A549 (cell line): ENCODE results near the gene OPRL1. TPM values are rescaled to one million over a fixed set of nuclear protein-coding genes. Genes with fewer than 3 reads are reported as not detected.
A peak's percentile ranks its signal among the peaks of the same experiment; 100 is the strongest.

Experiments
- ATAC-seq, 2 experiments: fragments of 200-7000 bp in 1 of 2; fragments of >200 bp in 1 of 2; cut with Nextera tagmentation in 1 of 2; cut with Tn5 transposase in 1 of 2; 3 replicates each; pipeline versions ENCODE4 v1.8.0 to v1.9.1; 2018 to 2020; ENCODE audit warnings: mild to moderate bottlenecking in 1 of 2, moderate library complexity in 1 of 2
- CTCF ChIA-PET: fragments of 300-600 bp; sonication (Branson Sonifier 250); formaldehyde crosslinking; extraction: SDS; loops from one replicate; lab custom pipeline; 2021; ENCODE audit warnings: antibody characterized with exemption, inconsistent platforms; lab: Yijun Ruan, JAX
- POLR2A ChIA-PET: fragments of 350-600 bp; formaldehyde crosslinking; extraction: SDS; loops from one replicate; lab custom pipeline; 2021; ENCODE audit warnings: antibody characterized with exemption, inconsistent platforms; lab: Yijun Ruan, JAX
- DNase-seq, 2 experiments: peaks; one replicate each; pipeline versions ENCODE4 v3.0.0 to v3.0.0-alpha.2; 2011 to 2016; ENCODE audit warnings: low read depth in 1 of 2, low spot score in 1 of 2
- FAIRE-seq: peaks from 2 replicates; lab custom pipeline; 2011; peaks lifted over from hg19 to GRCh38; lab: Jason Lieb, UNC
- H3K27ac ChIP-seq, 2 experiments: fragments of >200 bp; sonication (Bioruptor Twin); formaldehyde crosslinking; 3 replicates each; pipeline ENCODE4 v1.5.1; 2016 to 2017
- H3K4me1 ChIP-seq: fragments of >200 bp; sonication (Bioruptor Twin); formaldehyde crosslinking; 3 replicates; pipeline ENCODE4 v1.6.1; 2016
- H3K4me2 ChIP-seq: fragments of >200 bp; sonication (Bioruptor Twin); formaldehyde crosslinking; 3 replicates; pipeline ENCODE4 v1.6.1; 2016
- H3K4me3 ChIP-seq: fragments of >200 bp; sonication (Bioruptor Twin); formaldehyde crosslinking; 3 replicates; pipeline ENCODE4 v1.5.1; 2016
- H3K9me3 ChIP-seq: fragments of >200 bp; sonication (Bioruptor Twin); formaldehyde crosslinking; 3 replicates; pipeline ENCODE4 v1.6.1; 2016
- BHLHE40 ChIP-seq: IDR thresholded peaks from 2 replicates; pipeline ENCODE4 v1.6.1; 2012; ENCODE audit warnings: low read depth, low read length, inconsistent platforms
- E2F6 ChIP-seq: IDR thresholded peaks from 2 replicates; pipeline ENCODE4 v1.6.1; 2012; ENCODE audit warnings: low read depth, borderline replicate concordance
- FOSB ChIP-seq: fragments of 250-450 bp; sonication (Bioruptor Pico); IDR thresholded peaks from 2 replicates; pipeline ENCODE4 v1.5.0; 2020; ENCODE audit warnings: mild to moderate bottlenecking, moderate library complexity
- HES2 ChIP-seq: fragments of >200 bp; sonication (Bioruptor Twin); formaldehyde crosslinking; IDR thresholded peaks from 2 replicates; pipeline ENCODE4 v1.6.1; 2016
- HOXB13 ChIP-seq: fragments of 250-450 bp; sonication (Bioruptor Pico); IDR thresholded peaks from 2 replicates; pipeline ENCODE4 v1.5.0; 2020; ENCODE audit warnings: low read depth, mild to moderate bottlenecking, moderate library complexity
- KDM1A ChIP-seq: fragments of 200-600 bp; sonication (generic); IDR thresholded peaks from 2 replicates; pipeline ENCODE4 v1.6.1; 2016; ENCODE audit warnings: low read depth, mild to moderate bottlenecking
- KDM5A ChIP-seq: fragments of 200-600 bp; sonication (generic); IDR thresholded peaks from 2 replicates; pipeline ENCODE4 v1.6.1; 2016; ENCODE audit warnings: antibody characterized with exemption, mild to moderate bottlenecking
- MAX ChIP-seq: IDR thresholded peaks from 2 replicates; pipeline ENCODE4 v1.6.1; 2012
- NFE2L2 ChIP-seq: fragments of 150-350 bp; conservative IDR thresholded peaks from 2 replicates; pipeline ENCODE4 v1.6.1; 2014; ENCODE audit warnings: low read length
- PBX3 ChIP-seq: IDR thresholded peaks from 2 replicates; pipeline ENCODE4 v1.6.1; 2012
- PHF8 ChIP-seq: fragments of 200-600 bp; sonication (generic); IDR thresholded peaks from 2 replicates; pipeline ENCODE4 v1.6.1; 2016; ENCODE audit warnings: low read depth, mild to moderate bottlenecking, antibody characterized with exemption, moderate library complexity, borderline replicate concordance
- POLR2A ChIP-seq: IDR thresholded peaks from 2 replicates; pipeline ENCODE4 v1.6.1; 2012; ENCODE audit warnings: mild to moderate bottlenecking, low read length
- POLR2AphosphoS2 ChIP-seq: conservative IDR thresholded peaks from 2 replicates; pipeline ENCODE4 v1.6.1; 2012; ENCODE audit warnings: low read length, improper control_type of control experiment, inconsistent platforms
- REST ChIP-seq: fragments of 200-600 bp; sonication (generic); IDR thresholded peaks from 2 replicates; pipeline ENCODE4 v1.6.1; 2016; ENCODE audit warnings: antibody characterized with exemption, mild to moderate bottlenecking, moderate library complexity
- RFX5 ChIP-seq: fragments of 450-650 bp; IDR thresholded peaks from 2 replicates; pipeline ENCODE4 v1.7.1; 2014; ENCODE audit warnings: antibody characterized with exemption, mild to moderate bottlenecking, moderate library complexity
- TFCP2L1 ChIP-seq: fragments of 250-450 bp; sonication (Bioruptor Pico); IDR thresholded peaks from 2 replicates; pipeline ENCODE4 v1.5.0; 2021; ENCODE audit warnings: mild to moderate bottlenecking
- USF2 ChIP-seq: fragments of 450-650 bp; IDR thresholded peaks from 2 replicates; pipeline ENCODE4 v1.6.1; 2014; ENCODE audit warnings: antibody characterized with exemption
- ZFP36 ChIP-seq: fragments of 450-650 bp; IDR thresholded peaks from 2 replicates; pipeline ENCODE4 v1.6.1; 2014; ENCODE audit warnings: borderline replicate concordance; ENCODE audit not compliant: partially characterized antibody
- WGBS: methylation state at CpG from one replicate; pipeline ENCODE4 v1.1.6; 2017; ENCODE audit errors: missing lambda C conversion rate; 5-methylcytosine and 5-hydroxymethylcytosine counted together
- polyA plus RNA-seq, 4 experiments: library from polyadenylated mRNA; depleted of rRNA in 3 of 4; stranded (reverse); fragments of >200 nt; fragmentation: RNase III in 1 of 4; extraction: RNeasy Plus Mini Kit Qiagen cat#74134 plus additional on column Dnase treatment in 1 of 4; gene quantifications; 2 replicates in 3 of 4; 3 replicates in 1 of 4; pipeline ENCODE4 v1.2.3, GENCODE V29; 2011 to 2017

OPRL1 gene
- polyA plus RNA-seq, 2 of the 4 experiments (the other 2 are of a cell fraction), result 0.54 to 1.2 TPM

GRCh38 chr20:64136004-64136710, 56.3 kb downstream of the OPRL1 start:
- POLR2A ChIA-PET, result interaction anchor here (0.5 kb wide), 1 partner anchor 138 kb away, joined by 3 read pairs; no protein-coding TSS in a partner anchor
- no peaks in the 10 kb centered on the region for H3K9me3 ChIP-seq
- H3K4me2 ChIP-seq, result no peak overlapping the region
- ATAC-seq, result no peak
- 62% methylated on average over 26 of the region's 32 CpGs for WGBS
- H3K4me1 ChIP-seq, result no peaks in the 10 kb centered on the region
- no peak for DNase-seq
- TF ChIP-seq KDM5A (no peak), FOSB (CRISPR knock-in tag) (no peak), PHF8 (no peak), POLR2A (no peak), USF2 (no peak), PBX3 (no peak), KDM1A (no peak), HOXB13 (CRISPR knock-in tag) (no peak), HES2 (no peak), ZFP36 (no peak), E2F6 (no peak), BHLHE40 (no peak), RFX5 (no peak), MAX (no peak), REST (no peak), POLR2AphosphoS2 (no peak)
- no peak overlapping the region for H3K4me3 ChIP-seq
- CTCF ChIA-PET, result no interaction called here
- FAIRE-seq, result no peak
- no peak overlapping the region for H3K27ac ChIP-seq

GRCh38 chr20:64137598-64138031, 57.7 kb downstream of the OPRL1 start:
- Histone ChIP-seq H3K4me2 (no peak overlapping the region), H3K9me3 (no peaks in the 10 kb centered on the region), H3K4me3 (no peak overlapping the region), H3K4me1 (no peaks in the 10 kb centered on the region), H3K27ac (no peak overlapping the region)
- POLR2A ChIA-PET, result no interaction called here
- CTCF ChIA-PET, result interaction anchor here (0.8 to 4.5 kb wide), 3 partner anchors 8 to 58 kb away, joined by 3 to 29 read pairs (median 3); partner anchors contain the start of gene RGS19
- no peak for TF ChIP-seq RFX5
- no peak for TF ChIP-seq NFE2L2
- TF ChIP-seq BHLHE40, result no peak
- no peak for TF ChIP-seq TFCP2L1 (CRISPR knock-in tag)
- ATAC-seq (peak in 1 of 2 experiments; percentile 44; a peak in 1 of 6 replicates), FAIRE-seq (no peak), DNase-seq (no peak)
- 45% methylated on average over 5 of the region's 6 CpGs for WGBS
